HL-60 (cell line): ENCODE measurements around the gene CBX4.

Source experiments
- DNase-seq, 2 experiments: peaks; one replicate each; pipeline ENCODE4 v3.0.0-alpha.2; 2010 to 2020; ENCODE audit warnings: low read depth in 1 of 2, low spot score in 1 of 2
- H3K27ac ChIP-seq: fragments of 250-450 bp; sonication (Bioruptor Pico); replicated peaks from 2 replicates; pipeline ENCODE4 v1.5.1; 2020; ENCODE audit warnings: mild to moderate bottlenecking, moderate library complexity
- H3K27me3 ChIP-seq: fragments of 250-450 bp; sonication (Bioruptor Pico); 2 replicates; pipeline ENCODE4 v1.5.1; 2021; ENCODE audit warnings: mild to moderate bottlenecking, moderate library complexity; ENCODE audit not compliant: insufficient read depth, poor library complexity, severe bottlenecking
- H3K4me3 ChIP-seq: replicated peaks from 2 replicates; pipeline ENCODE4 v1.5.1; 2011; ENCODE audit warnings: mild to moderate bottlenecking, control low read depth, low read length; ENCODE audit not compliant: insufficient read depth
- CTCF ChIP-seq: IDR thresholded peaks from one replicate; pipeline ENCODE4 v1.5.1; 2011; ENCODE audit warnings: low read length, control low read depth, inconsistent platforms; ENCODE audit not compliant: insufficient read depth
- GABPA ChIP-seq: IDR thresholded peaks from 2 replicates; pipeline ENCODE4 v1.6.1; 2012; ENCODE audit warnings: low read depth
- POLR2AphosphoS5 ChIP-seq: IDR thresholded peaks from 2 replicates; pipeline ENCODE4 v1.6.1; 2012; ENCODE audit warnings: low read depth
- REST ChIP-seq: IDR thresholded peaks from 2 replicates; pipeline ENCODE4 v1.6.1; 2012; ENCODE audit warnings: low read depth; ENCODE audit not compliant: insufficient replicate concordance
- SPI1 ChIP-seq: IDR thresholded peaks from 2 replicates; pipeline ENCODE4 v1.6.1; 2012; ENCODE audit warnings: low read depth, mild to moderate bottlenecking, borderline replicate concordance

The CBX4 gene

GRCh38 chr17:79792984-79793923, 46.0 kb downstream of the CBX4 start:
- Histone ChIP-seq H3K27ac (no peak overlapping the region), H3K4me3 (no peak overlapping the region), H3K27me3 (peaks cover 53% of the 10 kb centered on the region)
- TF ChIP-seq REST (no peak), POLR2AphosphoS5 (no peak), GABPA (no peak), CTCF (no peak), SPI1 (no peak)
- DNase-seq: no peak

GRCh38 chr17:79792341-79792871, 46.8 kb downstream of the CBX4 start:
- Histone ChIP-seq H3K27ac (no peak overlapping the region), H3K27me3 (peaks cover 56% of the 10 kb centered on the region), H3K4me3 (no peak overlapping the region)
- DNase-seq: no peak
- TF ChIP-seq CTCF (no peak), POLR2AphosphoS5 (no peak), REST (no peak), SPI1 (no peak), GABPA (no peak)

GRCh38 chr17:79791735-79792161, 47.5 kb downstream of the CBX4 start:
- no peak overlapping the region for H3K27ac ChIP-seq
- H3K4me3 ChIP-seq: no peak overlapping the region
- TF ChIP-seq SPI1: no peak
- no peak for TF ChIP-seq CTCF
- no peak for TF ChIP-seq GABPA
- TF ChIP-seq POLR2AphosphoS5: no peak
- TF ChIP-seq REST: no peak
- DNase-seq: no peak
- H3K27me3 ChIP-seq: peaks cover 56% of the 10 kb centered on the region
